ENCODE results near the gene WWOX. TPM values are rescaled to one million over a fixed set of nuclear protein-coding genes. Genes with fewer than 3 reads are reported as not detected.

Gene WWOX
- total RNA-seq, 1 experiment from 2014 or later = 79.9 TPM

GRCh38 chr16:78988361-78988969 lies 889.0 kb downstream of the WWOX start:
- Histone ChIP-seq H3K36me3 (ENCODE audit: insufficient read depth, low read length, poor library complexity, severe bottlenecking) (no peaks in the 10 kb centered on the region), H3K9me3 (ENCODE audit: low read depth, low read length, poor library complexity, severe bottlenecking) (no peaks in the 10 kb centered on the region), H3K4me1 (ENCODE audit: insufficient read depth, low read length, poor library complexity, severe bottlenecking) (peaks cover 5% of the 10 kb centered on the region), H3K4me3 (ENCODE audit: low read depth, low read length, poor library complexity, severe bottlenecking) (no peak overlapping the region), H3K27me3 (replicated peaks; ENCODE audit: insufficient read depth, low read depth, low read length, poor library complexity) (no peaks in the 10 kb centered on the region), H3K27ac (ENCODE audit: low read depth, low read length, poor library complexity, severe bottlenecking) (no peak overlapping the region)
- intact Hi-C loops (cut with micrococcal nuclease; ENCODE audit: unreplicated experiment) = no loop called here
- ChIA-PET CTCF (interaction anchor here (0.7 kb wide), 1 partner anchor 47 kb away, joined by 3 read pairs; no protein-coding TSS in a partner anchor), POLR2A (ENCODE audit: low non-redundant PET) (no interaction called here)
- no peak for TF ChIP-seq CTCF (conservative IDR thresholded peaks at IDR 0.05; ENCODE audit: low read depth, low read length)
- no peak for TF ChIP-seq EZH2 (IDR thresholded peaks at IDR 0.05; ENCODE audit: borderline replicate concordance, low read depth, low read length, poor library complexity, severe bottlenecking)
- BruUV-seq (replicated peaks) = no TSS peak
- peak; percentile 13 for DNase-seq (ENCODE audit: low spot score)

- ChIA-PET CTCF (no interaction called here), POLR2A (ENCODE audit: low non-redundant PET) (no interaction called here)
- intact Hi-C loops (cut with micrococcal nuclease; ENCODE audit: unreplicated experiment) = no loop called here
- H3K4me3 ChIP-seq (ENCODE audit: low read depth, low read length, poor library complexity, severe bottlenecking) = no peak overlapping the region
- DNase-seq (ENCODE audit: low spot score) = no peak
- no peaks in the 10 kb centered on the region for H3K4me1 ChIP-seq (ENCODE audit: insufficient read depth, low read length, poor library complexity, severe bottlenecking)
- TF ChIP-seq CTCF (conservative IDR thresholded peaks at IDR 0.05; ENCODE audit: low read depth, low read length) (no peak), EZH2 (IDR thresholded peaks at IDR 0.05; ENCODE audit: borderline replicate concordance, low read depth, low read length, poor library complexity, severe bottlenecking) (no peak)
- no TSS peak for BruUV-seq (replicated peaks)
- no peaks in the 10 kb centered on the region for H3K36me3 ChIP-seq (ENCODE audit: insufficient read depth, low read length, poor library complexity, severe bottlenecking)
- no peaks in the 10 kb centered on the region for H3K9me3 ChIP-seq (ENCODE audit: low read depth, low read length, poor library complexity, severe bottlenecking)
- no peak overlapping the region for H3K27ac ChIP-seq (ENCODE audit: low read depth, low read length, poor library complexity, severe bottlenecking)
- H3K27me3 ChIP-seq (replicated peaks; ENCODE audit: insufficient read depth, low read depth, low read length, poor library complexity) = no peaks in the 10 kb centered on the region
These were observed 890.9 kb downstream of the WWOX start for GRCh38 chr16:78990309-78990701.

- no peaks in the 10 kb centered on the region for H3K4me1 ChIP-seq (ENCODE audit: insufficient read depth, low read length, poor library complexity, severe bottlenecking)
- no peak for DNase-seq (ENCODE audit: low spot score)
- no peak overlapping the region for H3K4me3 ChIP-seq (ENCODE audit: low read depth, low read length, poor library complexity, severe bottlenecking)
- no TSS peak for BruUV-seq (replicated peaks)
- CTCF ChIA-PET = interaction anchor here (0.5 kb wide), 1 partner anchor 534 kb away, joined by 3 read pairs; no protein-coding TSS in a partner anchor
- no peak overlapping the region for H3K27ac ChIP-seq (ENCODE audit: low read depth, low read length, poor library complexity, severe bottlenecking)
- TF ChIP-seq EZH2 (IDR thresholded peaks at IDR 0.05; ENCODE audit: borderline replicate concordance, low read depth, low read length, poor library complexity, severe bottlenecking) (no peak), CTCF (conservative IDR thresholded peaks at IDR 0.05; ENCODE audit: low read depth, low read length) (no peak)
- intact Hi-C loops (cut with micrococcal nuclease; ENCODE audit: unreplicated experiment) = no loop called here
- POLR2A ChIA-PET (ENCODE audit: low non-redundant PET) = no interaction called here
- no peaks in the 10 kb centered on the region for H3K27me3 ChIP-seq (replicated peaks; ENCODE audit: insufficient read depth, low read depth, low read length, poor library complexity)
- H3K9me3 ChIP-seq (ENCODE audit: low read depth, low read length, poor library complexity, severe bottlenecking) = no peaks in the 10 kb centered on the region
- no peaks in the 10 kb centered on the region for H3K36me3 ChIP-seq (ENCODE audit: insufficient read depth, low read length, poor library complexity, severe bottlenecking)
These were observed 892.5 kb downstream of the WWOX start for GRCh38 chr16:78992001-78992400.

All from A673 (cell line).